ENCODE results near the gene RASSF10.

DNA sequence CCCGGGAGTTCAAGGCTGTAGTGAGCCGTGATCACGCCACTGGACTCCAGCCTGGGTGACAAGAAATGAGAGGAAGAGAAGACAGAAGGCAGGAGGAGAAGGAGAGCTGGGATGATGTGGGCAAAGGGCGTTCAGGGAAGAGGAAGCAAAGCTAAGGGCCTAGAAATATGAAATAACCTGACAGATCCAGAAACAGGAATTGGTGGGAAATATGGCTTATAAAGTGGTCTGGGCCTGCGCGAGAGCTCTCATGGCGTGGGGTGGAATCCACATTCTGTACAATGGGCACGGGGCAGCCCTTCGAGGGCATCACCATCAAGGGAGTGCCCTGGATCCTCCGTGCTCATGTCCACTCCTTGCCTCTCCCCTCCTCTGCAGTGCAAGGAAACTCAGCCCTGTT is 46.8 kb upstream of the RASSF10 start:
- no peak for TF ChIP-seq POLR2A (IDR thresholded peaks at IDR 0.05)
- TF ChIP-seq, protein P1, sequence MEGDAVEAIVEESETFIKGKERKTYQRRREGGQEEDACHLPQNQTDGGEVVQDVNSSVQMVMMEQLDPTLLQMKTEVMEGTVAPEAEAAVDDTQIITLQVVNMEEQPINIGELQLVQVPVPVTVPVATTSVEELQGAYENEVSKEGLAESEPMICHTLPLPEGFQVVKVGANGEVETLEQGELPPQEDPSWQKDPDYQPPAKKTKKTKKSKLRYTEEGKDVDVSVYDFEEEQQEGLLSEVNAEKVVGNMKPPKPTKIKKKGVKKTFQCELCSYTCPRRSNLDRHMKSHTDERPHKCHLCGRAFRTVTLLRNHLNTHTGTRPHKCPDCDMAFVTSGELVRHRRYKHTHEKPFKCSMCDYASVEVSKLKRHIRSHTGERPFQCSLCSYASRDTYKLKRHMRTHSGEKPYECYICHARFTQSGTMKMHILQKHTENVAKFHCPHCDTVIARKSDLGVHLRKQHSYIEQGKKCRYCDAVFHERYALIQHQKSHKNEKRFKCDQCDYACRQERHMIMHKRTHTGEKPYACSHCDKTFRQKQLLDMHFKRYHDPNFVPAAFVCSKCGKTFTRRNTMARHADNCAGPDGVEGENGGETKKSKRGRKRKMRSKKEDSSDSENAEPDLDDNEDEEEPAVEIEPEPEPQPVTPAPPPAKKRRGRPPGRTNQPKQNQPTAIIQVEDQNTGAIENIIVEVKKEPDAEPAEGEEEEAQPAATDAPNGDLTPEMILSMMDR (IDR thresholded peaks at IDR 0.05) = no peak
